Measurements from ENCODE around the gene TMEM221. TPM values are rescaled to one million over a fixed set of nuclear protein-coding genes. Genes with fewer than 3 reads are reported as not detected.

Gene TMEM221
- total RNA-seq, 2 donors from 2014 or later = not detected

GRCh38 chr19:17467471-17468301, 19.2 kb upstream of the TMEM221 start:
- H3K36me3 ChIP-seq = no peaks in the 10 kb centered on the region
- no peak overlapping the region for H3K4me3 ChIP-seq
- no peak for ATAC-seq (ENCODE audit: insufficient number of reproducible peaks, low FRiP score, low read depth)
- no peak for DNase-seq (ENCODE audit: low spot score)
- TF ChIP-seq CTCF (IDR thresholded peaks at IDR 0.05) = no peak
- no peak overlapping the region for H3K27ac ChIP-seq
- H3K4me1 ChIP-seq (ENCODE audit: control insufficient read depth in 1 of 2, low read depth in 2 of 2) = peaks cover 13 to 25% of the 10 kb centered on the region in 2 donors
- H3K27me3 ChIP-seq (replicated peaks; ENCODE audit: insufficient read depth) = no peaks in the 10 kb centered on the region
- no peaks in the 10 kb centered on the region for H3K9me3 ChIP-seq

DNA sequence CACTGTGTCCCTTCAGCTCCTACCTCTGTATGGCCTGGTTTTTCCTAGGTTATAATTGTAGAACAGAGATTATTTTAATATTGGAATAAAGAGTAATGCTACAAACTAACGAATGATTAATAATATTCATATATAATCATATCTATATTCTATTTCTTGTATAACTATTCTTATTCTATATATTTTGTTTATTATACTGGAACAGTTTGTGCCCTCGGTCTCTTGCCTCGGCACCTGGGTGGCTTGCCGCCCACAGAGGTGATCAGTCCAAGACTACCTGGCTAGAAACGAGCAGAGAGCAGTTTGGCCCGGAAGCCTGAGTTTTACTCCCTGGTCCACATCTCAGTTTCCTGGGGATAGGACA, 18.0 kb upstream of the TMEM221 start:
- Histone ChIP-seq H3K27ac (no peak overlapping the region), H3K36me3 (no peaks in the 10 kb centered on the region), H3K9me3 (no peaks in the 10 kb centered on the region), H3K4me1 (ENCODE audit: control insufficient read depth in 1 of 2, low read depth in 2 of 2) (peaks cover 13 to 19% of the 10 kb centered on the region in 2 donors), H3K27me3 (replicated peaks; ENCODE audit: insufficient read depth) (no peaks in the 10 kb centered on the region), H3K4me3 (no peak overlapping the region)
- ATAC-seq (ENCODE audit: insufficient number of reproducible peaks, low FRiP score, low read depth) (no peak), DNase-seq (ENCODE audit: low spot score) (no peak)
- TF ChIP-seq CTCF (IDR thresholded peaks at IDR 0.05) = no peak

DNA sequence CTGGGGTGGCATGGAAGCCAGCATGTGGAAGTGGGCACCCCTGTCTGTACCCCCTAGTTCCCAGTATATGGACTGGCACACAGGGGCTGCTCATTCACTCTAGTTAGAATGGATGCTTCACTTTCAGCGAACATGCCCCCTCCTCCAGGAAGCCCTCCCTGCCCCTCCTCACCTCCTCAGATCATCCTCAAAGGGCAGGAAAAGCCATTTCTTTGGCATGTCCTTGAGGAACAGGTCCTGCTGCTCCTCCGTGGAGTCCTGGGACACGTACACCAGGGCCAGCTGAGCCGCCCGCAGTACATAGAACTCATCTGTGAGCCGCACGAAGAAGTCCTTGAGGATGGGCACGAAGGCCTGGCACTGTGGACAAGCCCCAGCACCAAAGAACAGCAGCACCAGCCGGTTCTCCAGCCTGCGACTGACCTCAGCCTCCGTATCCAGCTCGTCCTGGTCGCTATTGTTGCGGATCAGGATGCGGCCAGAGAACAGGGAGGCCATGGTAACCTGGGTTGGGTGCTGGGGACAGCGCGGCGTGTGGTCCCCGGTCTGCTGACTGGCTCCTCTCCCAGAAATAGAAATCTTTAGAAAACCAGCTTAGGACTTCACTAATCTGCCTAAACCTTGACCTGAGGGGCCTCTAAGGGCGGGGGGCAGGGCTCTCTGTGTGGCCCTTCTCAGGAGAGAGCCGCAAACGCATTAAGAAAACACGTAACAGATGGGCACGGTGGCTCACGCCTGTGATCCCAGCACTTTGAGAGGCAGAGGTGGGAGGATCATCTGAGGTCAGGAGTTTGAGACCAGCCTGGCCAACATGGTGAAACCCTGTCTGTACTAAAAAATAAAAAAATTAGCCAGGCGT, 12.1 kb upstream of the TMEM221 start, which contains the start of gene NXNL1:
TSS of gene NXNL1 (minus strand) at position 555 of the 859 bp plus-strand sequence. CDS start at position 498, 57 bp downstream.
- H3K9me3 ChIP-seq = no peaks in the 10 kb centered on the region
- no peaks in the 10 kb centered on the region for H3K4me1 ChIP-seq (ENCODE audit: control insufficient read depth in 1 of 2, low read depth in 2 of 2)
- no peak for DNase-seq (ENCODE audit: low spot score)
- H3K27ac ChIP-seq = no peak within 1 kb of the TSS
- no peak for TF ChIP-seq CTCF (IDR thresholded peaks at IDR 0.05)
- H3K36me3 ChIP-seq = no peaks in the 10 kb centered on the region
- H3K4me3 ChIP-seq = no peak within 1 kb of the TSS
- H3K27me3 ChIP-seq (replicated peaks; ENCODE audit: insufficient read depth) = peaks cover 4% of the 10 kb centered on the region
- ATAC-seq (ENCODE audit: insufficient number of reproducible peaks, low FRiP score, low read depth) = no peak

DNA sequence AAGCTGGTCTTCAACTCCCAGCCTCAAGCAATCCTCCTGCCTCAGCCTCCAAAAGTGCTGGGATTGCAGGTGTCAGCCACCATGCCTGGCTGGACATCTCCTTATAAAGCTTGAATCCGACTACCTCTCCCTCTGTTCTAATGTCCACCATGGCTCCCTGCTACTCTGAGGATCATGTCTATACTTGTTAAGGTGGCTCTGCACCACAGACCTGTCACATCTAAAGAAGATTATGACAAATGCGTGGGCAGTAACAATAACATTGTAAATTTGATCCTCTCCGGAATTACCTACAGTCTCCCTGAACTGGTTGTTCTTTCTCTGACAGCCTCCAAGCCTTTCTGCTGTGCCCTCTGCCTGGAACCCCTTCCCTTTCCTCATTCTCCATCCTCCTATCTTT, 10.5 kb upstream of the TMEM221 start:
- ATAC-seq (ENCODE audit: insufficient number of reproducible peaks, low FRiP score, low read depth) = no peak
- no peak for DNase-seq (ENCODE audit: low spot score)
- no peaks in the 10 kb centered on the region for H3K4me1 ChIP-seq (ENCODE audit: control insufficient read depth in 1 of 2, low read depth in 2 of 2)
- H3K27ac ChIP-seq = no peak overlapping the region
- H3K9me3 ChIP-seq = no peaks in the 10 kb centered on the region
- H3K36me3 ChIP-seq = no peaks in the 10 kb centered on the region
- no peak for TF ChIP-seq CTCF (IDR thresholded peaks at IDR 0.05)
- peaks cover 13% of the 10 kb centered on the region for H3K27me3 ChIP-seq (replicated peaks; ENCODE audit: insufficient read depth)
- no peak overlapping the region for H3K4me3 ChIP-seq

- H3K4me3 ChIP-seq = no peak overlapping the region
- no peak for TF ChIP-seq CTCF (IDR thresholded peaks at IDR 0.05)
- ATAC-seq (ENCODE audit: insufficient number of reproducible peaks, low FRiP score, low read depth) = no peak
- no peaks in the 10 kb centered on the region for H3K4me1 ChIP-seq (ENCODE audit: control insufficient read depth in 1 of 2, low read depth in 2 of 2)
- H3K27me3 ChIP-seq (replicated peaks; ENCODE audit: insufficient read depth) = peaks cover 20% of the 10 kb centered on the region
- H3K27ac ChIP-seq = no peak overlapping the region
- no peak for DNase-seq (ENCODE audit: low spot score)
- H3K36me3 ChIP-seq = no peaks in the 10 kb centered on the region
- H3K9me3 ChIP-seq = no peaks in the 10 kb centered on the region
These were observed 9.1 kb upstream of the TMEM221 start for GRCh38 chr19:17457616-17458015.

Data from thoracic aorta (tissue), 2 donors.